Memory B cell (primary cell): ENCODE data around the gene EFCAB14.
"Not testable (repeated sequence)": the region's sequence is repeated elsewhere in the genome, so short reads cannot be mapped to it uniquely, and the experiment has no call there.

Source experiments
- ATAC-seq: fragments of 150-1000 bp; cut with Tn5 transposase; 2 replicates; pipeline ENCODE4 v1.10.0; 2021; ENCODE audit warnings: low read depth, mild to moderate bottlenecking, moderate library complexity
- DNase-seq, 2 donors: peaks; one replicate each; pipeline ENCODE4 v3.0.0; 2022; ENCODE audit warnings: low spot score in 2 of 2
- H3K27ac Mint-ChIP-seq: one replicate; pipeline ENCODE4 v1.8.0; 2022; ENCODE audit warnings: mild to moderate bottlenecking, moderate library complexity, mixed read lengths
- H3K27me3 Mint-ChIP-seq: one replicate; pipeline ENCODE4 v1.8.0; 2022; ENCODE audit warnings: mixed read lengths
- H3K36me3 Mint-ChIP-seq: one replicate; pipeline ENCODE4 v1.8.0; 2022; ENCODE audit warnings: mild to moderate bottlenecking, mixed read lengths
- H3K4me1 Mint-ChIP-seq: one replicate; pipeline ENCODE4 v1.8.0; 2022; ENCODE audit warnings: mixed read lengths
- H3K4me3 Mint-ChIP-seq: one replicate; pipeline ENCODE4 v1.8.0; 2022; ENCODE audit warnings: mild to moderate bottlenecking, moderate library complexity, mixed read lengths
- H3K9me3 Mint-ChIP-seq: one replicate; pipeline ENCODE4 v1.8.0; 2022; ENCODE audit warnings: mixed read lengths

Gene EFCAB14

DNA sequence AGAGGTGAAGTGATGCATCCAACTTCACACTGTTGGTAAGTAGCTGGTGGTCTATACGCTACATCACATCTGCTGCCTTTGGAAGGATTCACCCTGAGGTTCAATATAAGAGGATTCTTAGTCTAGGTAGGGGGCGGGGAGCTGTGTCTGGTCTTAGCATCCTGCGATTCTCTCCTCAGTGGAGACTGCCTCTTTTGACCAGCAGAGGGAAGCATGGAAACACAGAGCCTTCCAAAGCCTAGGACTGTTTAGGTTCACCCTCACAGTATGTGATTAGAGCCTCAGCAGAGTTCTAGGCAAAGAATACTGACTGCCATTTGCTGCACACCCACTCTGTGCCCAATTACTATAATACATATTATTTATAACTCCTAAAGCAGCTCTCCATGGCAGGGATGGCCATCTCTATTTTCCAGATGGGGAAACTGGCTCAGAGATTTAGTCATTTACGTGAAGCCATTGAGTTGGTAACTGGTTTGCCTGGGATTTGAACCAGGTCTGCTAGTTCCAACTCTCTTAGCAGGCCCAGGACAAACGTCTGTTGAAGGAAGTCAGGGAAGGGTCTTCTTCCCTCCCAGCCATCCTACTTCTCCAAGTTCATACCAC, 28.9 kb upstream of the EFCAB14 start:
- no peak for ATAC-seq
- no peak overlapping the region for H3K4me3 Mint-ChIP-seq
- H3K9me3 Mint-ChIP-seq = no peaks in the 10 kb centered on the region
- peaks cover 17% of the 10 kb centered on the region for H3K27me3 Mint-ChIP-seq
- no peak overlapping the region for H3K27ac Mint-ChIP-seq
- H3K36me3 Mint-ChIP-seq = no peaks in the 10 kb centered on the region
- no peaks in the 10 kb centered on the region for H3K4me1 Mint-ChIP-seq
- DNase-seq = no peak

DNA sequence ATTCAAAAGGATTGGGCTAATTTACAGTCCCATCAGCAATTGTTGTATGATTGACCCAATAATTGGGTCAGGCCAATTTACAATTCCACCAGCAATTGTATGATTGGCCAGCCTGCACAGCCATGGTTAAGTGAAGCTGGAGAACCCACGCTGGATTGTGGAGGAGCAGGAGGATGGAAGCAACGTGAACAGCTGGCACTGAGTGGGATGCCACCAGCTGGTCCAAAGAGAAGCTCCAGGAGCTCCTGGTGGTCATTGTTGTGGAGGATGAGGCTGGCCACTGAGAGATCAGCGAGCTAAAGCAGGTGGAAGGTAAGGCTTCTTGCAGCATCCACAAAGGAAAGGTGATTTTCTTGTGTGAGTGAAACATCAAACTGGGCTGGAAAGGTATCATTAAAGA, 23.2 kb upstream of the EFCAB14 start:
- no peaks in the 10 kb centered on the region for H3K4me1 Mint-ChIP-seq
- DNase-seq (no peak), ATAC-seq (no peak)
- no peaks in the 10 kb centered on the region for H3K36me3 Mint-ChIP-seq
- H3K27ac Mint-ChIP-seq = no peak overlapping the region
- H3K9me3 Mint-ChIP-seq = peaks cover 3% of the 10 kb centered on the region
- no peak overlapping the region for H3K4me3 Mint-ChIP-seq
- H3K27me3 Mint-ChIP-seq = peaks cover 11% of the 10 kb centered on the region

DNA sequence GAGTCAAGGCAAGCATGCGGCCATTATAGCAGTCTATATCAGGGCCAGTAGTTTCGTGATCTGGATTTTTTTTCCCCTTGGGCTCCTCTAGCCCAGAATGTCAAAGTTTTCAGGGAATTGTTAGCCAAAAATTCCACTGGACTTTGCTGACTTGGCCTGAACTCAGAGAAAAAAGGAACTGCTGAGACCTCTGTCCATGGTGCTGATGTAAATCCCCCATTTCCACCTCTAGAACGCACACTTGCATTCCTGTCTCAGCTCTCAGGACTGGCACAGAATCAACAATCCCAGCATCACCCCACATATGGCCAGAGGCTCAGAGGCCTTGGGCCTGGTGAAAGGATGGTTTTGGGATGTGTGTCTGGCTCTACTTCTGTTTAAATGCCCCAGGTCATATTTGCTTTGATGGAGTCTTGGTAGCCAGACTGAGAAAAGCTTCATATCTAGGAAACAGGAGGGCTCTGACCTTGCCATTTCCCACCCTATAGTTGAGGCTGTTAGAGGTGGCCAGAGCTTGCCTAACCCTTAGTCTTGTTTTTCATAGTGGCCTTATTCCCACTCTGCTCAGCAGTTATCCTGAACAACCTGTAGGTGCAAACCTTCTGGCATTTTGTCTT, 16.9 kb upstream of the EFCAB14 start:
- no peak overlapping the region for H3K4me3 Mint-ChIP-seq

DNA sequence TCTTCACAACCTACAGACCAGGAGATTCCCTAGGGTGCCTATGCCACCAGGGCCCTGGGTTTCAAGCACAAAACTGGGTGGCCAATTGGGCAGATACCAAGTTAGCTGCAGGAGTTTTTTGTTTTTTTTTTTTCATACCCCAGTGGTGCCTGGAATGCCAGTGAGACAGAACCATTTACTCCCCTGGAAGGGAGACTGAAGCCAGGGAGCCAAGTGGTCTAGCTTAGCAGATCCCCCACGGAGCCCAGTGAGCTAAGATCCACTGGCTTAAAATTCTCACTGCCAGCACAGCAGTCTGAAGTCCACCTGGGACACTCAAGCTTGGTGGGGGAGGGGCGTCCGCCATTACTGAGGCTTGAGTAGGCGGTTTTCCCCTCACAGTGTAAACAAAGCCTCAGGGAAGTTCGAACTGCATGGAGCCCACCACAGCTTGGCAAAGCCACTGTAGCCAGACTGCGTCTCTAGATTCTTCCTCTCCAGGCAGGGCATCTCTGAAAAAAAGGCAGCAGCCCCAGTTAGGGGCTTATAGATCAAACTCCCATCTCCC, 9.5 kb upstream of the EFCAB14 start:
- not testable (repeated sequence) for H3K9me3 Mint-ChIP-seq, H3K4me1 Mint-ChIP-seq, DNase-seq, H3K27ac Mint-ChIP-seq, ATAC-seq, H3K4me3 Mint-ChIP-seq, H3K36me3 Mint-ChIP-seq
- peaks cover 19% of the 10 kb centered on the region for H3K27me3 Mint-ChIP-seq

More for the DNA sequence above, 16.9 kb upstream of the EFCAB14 start:
- peaks cover 5% of the 10 kb centered on the region for H3K27me3 Mint-ChIP-seq
- no peaks in the 10 kb centered on the region for H3K4me1 Mint-ChIP-seq
- ATAC-seq = peak; percentile 55
- peak; percentile 38 to 44 for DNase-seq
- H3K27ac Mint-ChIP-seq = no peak overlapping the region
- H3K9me3 Mint-ChIP-seq = peaks cover 9% of the 10 kb centered on the region
- no peaks in the 10 kb centered on the region for H3K36me3 Mint-ChIP-seq

DNA sequence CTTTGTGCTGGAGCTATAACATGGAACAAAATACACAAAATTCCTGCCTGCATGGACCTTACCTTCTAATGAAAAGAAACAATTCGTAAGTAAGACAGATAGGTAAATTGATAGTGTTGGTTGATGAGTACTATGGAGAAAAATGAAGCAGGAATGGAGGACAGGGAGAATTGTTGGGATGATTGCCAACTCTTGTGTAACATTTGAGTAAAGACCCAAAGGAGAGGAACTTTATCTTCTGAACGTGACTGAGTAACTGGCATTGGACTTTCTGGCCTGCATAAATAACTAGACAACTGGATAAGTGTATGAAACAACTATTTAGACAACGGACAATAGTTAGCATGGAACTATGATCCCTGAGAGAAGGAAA, 6.8 kb upstream of the EFCAB14 start:
- ATAC-seq (no peak), DNase-seq (no peak)
- Mint-ChIP-seq H3K4me3 (no peak overlapping the region), H3K4me1 (peaks cover 4% of the 10 kb centered on the region), H3K36me3 (no peaks in the 10 kb centered on the region), H3K27me3 (peaks cover 19% of the 10 kb centered on the region), H3K9me3 (peaks cover 5% of the 10 kb centered on the region), H3K27ac (no peak overlapping the region)

DNA sequence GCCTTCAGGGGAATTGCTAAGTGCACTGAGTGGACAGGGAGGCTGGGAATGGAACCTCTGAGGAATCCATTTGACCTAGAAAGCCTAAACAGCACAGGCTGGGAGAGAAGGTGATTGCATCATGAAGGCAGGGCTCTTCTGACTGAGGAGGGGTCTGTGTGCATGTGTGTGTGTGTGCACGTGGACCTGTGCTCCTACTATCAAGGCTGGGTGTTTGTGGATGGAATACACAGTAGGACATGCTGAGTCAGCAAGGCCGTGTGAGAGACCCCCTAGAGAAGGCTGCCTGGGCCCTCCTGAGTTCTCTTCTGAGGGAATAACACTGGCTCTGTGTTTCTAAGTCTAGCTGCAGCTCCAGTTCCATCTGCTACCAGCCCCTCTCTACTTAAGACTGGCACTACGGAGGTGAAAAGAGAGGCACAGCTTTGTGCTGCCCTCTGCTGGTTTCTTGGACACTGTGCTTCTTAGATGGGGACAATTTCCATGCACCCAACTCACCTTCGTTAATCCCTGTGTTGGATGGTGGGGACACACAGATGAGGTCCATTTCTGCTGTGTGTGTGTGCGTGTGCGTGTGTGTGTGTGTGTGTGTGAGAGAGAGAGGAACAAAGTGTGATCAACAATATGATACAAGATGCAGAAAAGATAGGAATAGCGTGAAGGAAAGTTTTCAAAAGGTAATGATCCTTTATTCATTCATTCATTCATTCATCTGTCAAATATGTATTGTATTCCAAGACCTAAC, 6.2 kb upstream of the EFCAB14 start:
- H3K4me1 Mint-ChIP-seq = peaks cover 4% of the 10 kb centered on the region
- H3K36me3 Mint-ChIP-seq = no peaks in the 10 kb centered on the region
- H3K27ac Mint-ChIP-seq = no peak overlapping the region
- ATAC-seq = peak; percentile 100
- H3K4me3 Mint-ChIP-seq = no peak overlapping the region
- peaks cover 5% of the 10 kb centered on the region for H3K9me3 Mint-ChIP-seq
- peak; percentile 58 to 65 for DNase-seq
- peaks cover 17% of the 10 kb centered on the region for H3K27me3 Mint-ChIP-seq

DNA sequence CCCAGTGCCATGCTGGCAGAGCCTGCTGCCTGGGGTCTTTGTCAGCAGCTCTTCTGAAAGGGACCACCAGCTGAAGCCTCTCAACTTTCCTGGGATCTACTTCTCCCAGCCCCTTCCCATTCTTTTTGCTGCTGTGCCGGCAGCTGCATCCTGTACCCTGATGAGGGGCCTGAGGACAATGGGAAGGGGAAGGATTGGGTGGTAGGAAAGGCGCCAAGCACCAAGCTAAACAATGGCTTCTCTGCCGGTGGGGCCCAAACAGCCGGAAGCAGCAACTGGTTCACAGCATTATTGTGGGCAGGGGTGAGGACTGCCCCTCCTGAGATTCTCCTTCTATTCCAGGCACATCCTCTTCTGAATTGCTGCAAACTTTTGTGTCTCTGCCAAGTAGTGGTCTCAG, 5.0 kb upstream of the EFCAB14 start:
- Mint-ChIP-seq H3K27ac (no peak overlapping the region), H3K4me1 (peaks cover 9% of the 10 kb centered on the region), H3K36me3 (no peaks in the 10 kb centered on the region), H3K27me3 (peaks cover 10% of the 10 kb centered on the region), H3K4me3 (no peak overlapping the region), H3K9me3 (peaks cover 5% of the 10 kb centered on the region)
- ATAC-seq (no peak), DNase-seq (no peak)

DNA sequence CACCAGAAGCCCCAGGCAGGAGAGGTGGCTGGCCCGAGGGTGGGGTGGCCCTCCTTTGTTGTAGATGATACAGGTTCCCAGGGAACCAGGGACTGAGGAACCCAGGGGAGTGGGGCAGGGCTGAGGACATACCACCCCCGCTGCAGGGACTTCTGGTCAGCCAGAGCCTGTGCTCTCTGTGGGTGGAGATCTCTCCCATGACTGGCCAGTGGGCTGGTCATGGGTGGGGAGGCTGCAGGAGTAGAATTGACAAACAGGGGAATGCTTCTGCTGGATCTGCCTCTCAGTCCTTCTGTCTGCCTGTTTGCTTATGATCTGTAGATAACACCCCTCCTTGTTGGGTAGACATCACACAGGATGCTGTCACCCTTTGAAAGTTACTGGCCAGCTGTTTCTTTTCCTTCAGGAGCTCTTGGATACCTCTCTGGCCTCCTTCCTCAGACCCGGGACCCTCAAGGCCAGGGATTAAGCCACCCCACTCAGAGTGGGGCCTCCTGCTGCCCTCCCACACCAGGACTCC, 2.8 kb upstream of the EFCAB14 start:
- Mint-ChIP-seq H3K36me3 (peaks cover 5% of the 10 kb centered on the region), H3K4me3 (no peak overlapping the region), H3K27me3 (peaks cover 6% of the 10 kb centered on the region), H3K4me1 (peaks cover 25% of the 10 kb centered on the region), H3K27ac (no peak overlapping the region), H3K9me3 (peaks cover 2% of the 10 kb centered on the region)
- ATAC-seq (no peak), DNase-seq (no peak)

DNA sequence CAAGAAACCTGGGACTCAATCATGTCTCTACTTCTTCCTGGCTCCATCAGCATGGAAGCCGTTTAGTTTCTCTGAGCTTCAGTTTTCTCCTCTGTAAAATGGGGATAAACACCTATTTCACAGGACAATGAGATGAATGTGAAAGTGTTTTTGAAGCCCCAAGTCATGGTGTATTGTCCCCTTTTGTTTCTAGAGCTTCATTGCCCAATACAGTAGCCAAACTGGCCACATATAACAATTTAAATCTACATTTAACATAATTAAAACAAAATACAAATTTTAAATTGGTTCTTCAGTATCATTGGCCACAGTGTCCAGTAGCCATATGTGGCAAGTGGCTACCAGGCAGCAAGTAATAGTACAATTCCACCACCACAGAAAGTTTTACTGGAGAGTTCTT, 2.3 kb upstream of the EFCAB14 start:
- H3K27me3 Mint-ChIP-seq = peaks cover 6% of the 10 kb centered on the region
- H3K36me3 Mint-ChIP-seq = peaks cover 5% of the 10 kb centered on the region
- H3K4me1 Mint-ChIP-seq = peaks cover 30% of the 10 kb centered on the region
- H3K9me3 Mint-ChIP-seq = no peaks in the 10 kb centered on the region
- DNase-seq = no peak
- no peak overlapping the region for H3K27ac Mint-ChIP-seq
- no peak overlapping the region for H3K4me3 Mint-ChIP-seq
- no peak for ATAC-seq

DNA sequence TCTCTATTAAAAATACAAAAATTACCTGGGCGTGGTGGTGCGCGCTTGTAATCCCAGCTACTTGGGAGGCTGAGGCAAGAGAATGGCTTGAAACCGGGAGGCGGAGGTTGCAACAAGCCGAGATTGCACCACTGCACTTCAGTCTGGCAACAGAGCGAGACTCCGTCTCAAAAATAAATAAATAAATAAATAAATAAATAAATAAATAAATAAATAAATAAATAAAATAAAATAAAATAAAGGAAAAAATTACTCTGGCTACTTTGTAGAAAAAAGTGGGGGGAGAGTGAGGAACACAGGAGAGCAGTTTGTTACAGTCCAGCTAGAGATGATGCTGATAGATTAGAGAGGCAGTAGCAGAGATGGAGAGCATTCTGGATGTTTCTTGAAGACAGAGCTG, 1.4 kb upstream of the EFCAB14 start:
- H3K4me3 Mint-ChIP-seq, H3K36me3 Mint-ChIP-seq: not testable (repeated sequence)

DNA sequence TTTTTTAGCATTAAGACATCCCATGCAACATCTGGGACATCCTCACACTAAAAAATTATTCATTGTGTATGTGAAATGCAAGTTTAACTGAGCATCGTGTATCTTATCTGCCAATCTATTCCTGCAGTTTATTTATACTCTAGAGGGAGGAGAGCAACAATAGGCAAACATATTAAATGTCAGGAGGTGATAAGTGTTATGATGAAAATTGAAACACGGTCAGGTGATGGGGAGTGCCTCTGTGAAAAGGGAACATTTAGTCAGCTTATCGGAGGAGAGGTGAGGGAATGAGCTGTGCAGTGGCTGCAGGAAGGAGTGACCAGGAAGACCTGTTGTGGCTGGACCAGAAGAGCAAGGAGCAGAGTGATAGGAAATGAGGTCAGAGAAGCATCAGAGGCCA, 775 bp upstream of the EFCAB14 start:
- H3K9me3 Mint-ChIP-seq = no peaks in the 10 kb centered on the region
- peaks cover 9% of the 10 kb centered on the region for H3K36me3 Mint-ChIP-seq
- H3K27me3 Mint-ChIP-seq = no peaks in the 10 kb centered on the region
- H3K4me1 Mint-ChIP-seq = peaks cover 32% of the 10 kb centered on the region
- H3K27ac Mint-ChIP-seq = peak overlapping the region; percentile 87
- ATAC-seq (no peak), DNase-seq (no peak)
- H3K4me3 Mint-ChIP-seq = peak overlapping the region; percentile 92

More for the DNA sequence above, 1.4 kb upstream of the EFCAB14 start:
- not testable (repeated sequence) for H3K27ac Mint-ChIP-seq, H3K9me3 Mint-ChIP-seq, ATAC-seq, DNase-seq, H3K27me3 Mint-ChIP-seq
- peaks cover 33% of the 10 kb centered on the region for H3K4me1 Mint-ChIP-seq

DNA sequence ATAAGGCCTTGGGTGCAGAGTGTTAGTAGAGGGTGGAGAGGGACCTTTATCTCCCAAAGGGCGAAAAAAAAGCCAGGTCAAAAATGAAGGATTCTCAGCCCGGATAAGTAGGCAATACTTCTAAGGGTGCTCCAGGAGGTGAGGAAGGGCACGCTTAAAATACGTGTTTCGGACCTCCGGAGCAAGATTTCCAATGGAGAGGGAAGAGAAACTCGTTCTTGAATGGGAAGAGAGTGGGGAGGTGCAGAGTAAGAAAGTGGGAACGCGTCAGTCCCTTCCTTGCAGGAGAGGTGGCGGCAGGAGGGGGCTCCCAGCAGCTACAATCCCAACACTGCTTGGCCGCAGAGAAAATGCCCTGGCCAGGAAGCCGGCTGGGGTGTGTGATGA, 581 bp downstream of the EFCAB14 start:
- Mint-ChIP-seq H3K4me1 (peaks cover 32% of the 10 kb centered on the region), H3K36me3 (peaks cover 9% of the 10 kb centered on the region), H3K9me3 (no peaks in the 10 kb centered on the region), H3K27me3 (no peaks in the 10 kb centered on the region), H3K27ac (peak overlapping the region; percentile 87), H3K4me3 (peak overlapping the region; percentile 92)
- DNase-seq (no peak), ATAC-seq (no peak)

DNA sequence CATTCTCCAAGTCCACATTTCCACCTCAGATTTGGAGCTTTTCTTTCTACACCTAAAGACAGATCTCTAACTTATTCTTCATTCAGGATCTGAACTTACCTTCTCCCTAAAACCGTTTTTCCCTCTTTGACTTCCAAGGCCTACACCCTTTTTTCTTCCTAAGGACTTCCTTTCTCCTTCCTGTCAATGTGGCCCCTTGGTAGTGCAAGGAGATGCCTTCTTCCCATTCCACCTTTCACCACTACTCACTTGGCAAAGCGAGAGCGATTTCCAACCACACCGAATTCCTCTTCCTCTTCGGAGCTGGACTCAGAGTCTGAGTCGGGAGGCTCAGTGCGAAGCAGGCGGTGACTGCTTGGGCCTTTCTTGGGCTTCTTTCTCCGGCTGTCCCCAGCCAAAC, 1.3 kb downstream of the EFCAB14 start:
- peak overlapping the region; percentile 87 for H3K27ac Mint-ChIP-seq
- H3K4me1 Mint-ChIP-seq = peaks cover 32% of the 10 kb centered on the region

DNA sequence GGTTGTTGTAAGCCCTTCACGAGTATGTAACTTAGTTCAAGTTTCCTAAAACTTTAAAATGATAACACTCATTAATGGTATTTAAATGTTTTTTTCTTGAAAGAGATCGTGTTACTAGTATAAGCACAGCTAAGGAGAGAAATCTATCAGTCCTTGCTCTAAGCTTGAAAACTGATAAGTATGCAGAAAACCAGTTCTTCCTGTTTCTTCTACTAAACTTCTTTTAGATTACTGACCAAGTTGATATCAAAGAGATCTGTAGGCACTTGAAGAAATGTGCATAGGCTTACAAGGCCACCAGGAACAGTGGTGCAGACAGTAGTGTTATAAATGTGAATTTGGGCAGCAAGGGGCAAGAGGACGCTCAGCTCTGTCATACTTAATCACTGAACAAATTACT, 3.9 kb downstream of the EFCAB14 start:
- Mint-ChIP-seq H3K4me3 (no peak overlapping the region), H3K36me3 (peaks cover 12% of the 10 kb centered on the region), H3K27ac (no peak overlapping the region), H3K4me1 (peaks cover 42% of the 10 kb centered on the region), H3K9me3 (no peaks in the 10 kb centered on the region), H3K27me3 (no peaks in the 10 kb centered on the region)
- DNase-seq = no peak
- no peak for ATAC-seq

More for the DNA sequence above, 1.3 kb downstream of the EFCAB14 start:
- Mint-ChIP-seq H3K4me3 (peak overlapping the region; percentile 92), H3K36me3 (peaks cover 9% of the 10 kb centered on the region), H3K9me3 (no peaks in the 10 kb centered on the region), H3K27me3 (no peaks in the 10 kb centered on the region)
- ATAC-seq = no peak
- DNase-seq = no peak
